ENCODE measurements around the gene RMC1. TPM values are rescaled to one million over a fixed set of nuclear protein-coding genes. Genes with fewer than 3 reads are reported as not detected.

RMC1 gene
- total RNA-seq, 1 donor from 2014 or later, result 28.5 TPM

- peaks cover 9% of the 10 kb centered on the region for H3K9me3 Mint-ChIP-seq (ENCODE audit: unreplicated experiment)
- peaks cover 25% of the 10 kb centered on the region for H3K4me1 Mint-ChIP-seq (ENCODE audit: low read depth, unreplicated experiment)
- H3K36me3 Mint-ChIP-seq (ENCODE audit: unreplicated experiment), result peaks cover 4% of the 10 kb centered on the region
- H3K4me3 Mint-ChIP-seq (ENCODE audit: unreplicated experiment), result no peak overlapping the region
- TF ChIP-seq CTCF (IDR thresholded peaks at IDR 0.05; ENCODE audit: partially characterized antibody, unreplicated experiment), result no peak
- no peak overlapping the region for H3K27ac Mint-ChIP-seq (ENCODE audit: unreplicated experiment)
- DNase-seq, result no peak
- peaks cover 4% of the 10 kb centered on the region for H3K27me3 Mint-ChIP-seq (ENCODE audit: unreplicated experiment)
These were observed 20.3 kb downstream of the RMC1 start for GRCh38 chr18:23523429-23524212.

- no peak overlapping the region for H3K4me3 Mint-ChIP-seq (ENCODE audit: unreplicated experiment)
These were observed 20.9 kb downstream of the RMC1 start for GRCh38 chr18:23524213-23524707.

GRCh38 chr18:23526501-23527063 lies 23.3 kb downstream of the RMC1 start:
- Mint-ChIP-seq H3K36me3 (ENCODE audit: unreplicated experiment) (peaks cover 10% of the 10 kb centered on the region), H3K4me1 (ENCODE audit: low read depth, unreplicated experiment) (peaks cover 25% of the 10 kb centered on the region), H3K27me3 (ENCODE audit: unreplicated experiment) (peaks cover 6% of the 10 kb centered on the region), H3K4me3 (ENCODE audit: unreplicated experiment) (no peak overlapping the region), H3K27ac (ENCODE audit: unreplicated experiment) (no peak overlapping the region), H3K9me3 (ENCODE audit: unreplicated experiment) (peaks cover 7% of the 10 kb centered on the region)
- DNase-seq, result no peak
- TF ChIP-seq CTCF (IDR thresholded peaks at IDR 0.05; ENCODE audit: partially characterized antibody, unreplicated experiment), result no peak

More at GRCh38 chr18:23524213-23524707, 20.9 kb downstream of the RMC1 start:
- Mint-ChIP-seq H3K9me3 (ENCODE audit: unreplicated experiment) (peaks cover 9% of the 10 kb centered on the region), H3K27me3 (ENCODE audit: unreplicated experiment) (peaks cover 6% of the 10 kb centered on the region), H3K27ac (ENCODE audit: unreplicated experiment) (no peak overlapping the region), H3K4me1 (ENCODE audit: low read depth, unreplicated experiment) (peaks cover 28% of the 10 kb centered on the region), H3K36me3 (ENCODE audit: unreplicated experiment) (peaks cover 4% of the 10 kb centered on the region)
- no peak for DNase-seq
- no peak for TF ChIP-seq CTCF (IDR thresholded peaks at IDR 0.05; ENCODE audit: partially characterized antibody, unreplicated experiment)

- no peak overlapping the region for H3K27ac Mint-ChIP-seq (ENCODE audit: unreplicated experiment)
- peaks cover 2% of the 10 kb centered on the region for H3K27me3 Mint-ChIP-seq (ENCODE audit: unreplicated experiment)
- peak overlapping the region; percentile 10 for H3K4me3 Mint-ChIP-seq (ENCODE audit: unreplicated experiment)
- H3K9me3 Mint-ChIP-seq (ENCODE audit: unreplicated experiment), result peaks cover 1% of the 10 kb centered on the region
- no peak for DNase-seq
- peaks cover 10% of the 10 kb centered on the region for H3K36me3 Mint-ChIP-seq (ENCODE audit: unreplicated experiment)
- H3K4me1 Mint-ChIP-seq (ENCODE audit: low read depth, unreplicated experiment), result peaks cover 22% of the 10 kb centered on the region
- TF ChIP-seq CTCF (IDR thresholded peaks at IDR 0.05; ENCODE audit: partially characterized antibody, unreplicated experiment), result no peak
These were observed 25.5 kb downstream of the RMC1 start for GRCh38 chr18:23528580-23529472.
